CD4-positive, alpha-beta T cell treated with Interleukin-4 for 1 hour (primary cell): ENCODE data around the gene PRR22.

Experiments used
- DNase-seq, 2 donors: peaks; one replicate each; pipeline ENCODE4 v3.0.0-alpha.2; 2020 to 2022

Gene PRR22

GRCh38 chr19:5811117-5811516, 26.6 kb upstream of the PRR22 start:
- no peak for DNase-seq

- no peak for DNase-seq
These were observed 24.9 kb upstream of the PRR22 start for GRCh38 chr19:5809469-5809868.

DNA sequence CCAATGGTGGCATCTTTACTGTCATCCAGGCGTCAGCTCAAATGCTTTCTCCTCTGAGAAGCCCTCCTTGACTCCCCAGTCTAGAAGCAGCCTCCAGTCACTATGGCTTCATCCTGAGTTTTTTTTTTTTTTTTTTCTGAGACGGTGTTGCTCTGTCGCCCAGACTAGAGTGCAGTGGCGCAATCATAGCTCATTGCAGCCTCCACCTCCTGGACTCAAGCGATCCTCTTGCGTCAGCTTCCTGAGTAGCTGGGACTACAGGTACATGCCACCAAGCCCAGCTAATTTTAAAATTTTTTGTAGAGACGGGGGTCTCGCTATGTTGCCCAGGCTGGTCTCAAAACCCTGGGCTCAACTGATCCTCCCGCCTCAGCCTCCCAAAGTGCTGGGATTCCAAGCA, 24.5 kb upstream of the PRR22 start:
- no peak for DNase-seq

DNA sequence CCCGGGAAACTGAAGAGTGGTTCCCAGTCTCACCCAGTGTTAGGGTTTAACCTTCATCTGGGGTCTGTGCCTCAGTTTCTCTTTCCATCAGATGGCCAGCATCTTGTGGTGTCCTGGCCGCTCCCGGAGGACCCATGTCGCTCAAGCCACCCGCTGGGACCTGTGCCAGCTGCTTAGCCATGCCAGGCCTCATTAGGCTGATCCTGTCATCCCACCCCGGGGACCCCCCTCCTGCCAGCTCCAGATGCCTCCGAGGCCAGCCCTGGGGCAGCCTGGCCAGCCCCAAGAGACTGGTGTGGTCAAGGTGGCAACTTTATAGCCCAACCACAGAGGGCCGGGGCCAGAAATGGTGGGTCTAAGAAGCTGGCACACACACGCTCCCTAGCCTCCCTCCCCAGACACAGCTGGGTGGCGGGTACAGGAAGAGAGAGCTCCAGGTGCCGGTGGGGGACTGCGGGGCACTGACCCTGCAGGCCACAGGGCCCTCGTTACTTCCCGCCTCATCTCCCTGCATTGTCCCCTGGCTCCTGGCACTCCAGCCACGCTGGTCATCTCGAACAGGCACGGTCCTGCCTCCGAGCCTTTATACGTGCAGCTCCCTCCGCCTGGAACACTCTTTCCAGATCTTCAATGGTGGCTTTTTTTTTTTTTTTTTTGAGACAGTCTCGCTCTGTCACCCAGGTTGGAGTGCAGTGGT, 23.7 kb upstream of the PRR22 start:
- DNase-seq = no peak

DNA sequence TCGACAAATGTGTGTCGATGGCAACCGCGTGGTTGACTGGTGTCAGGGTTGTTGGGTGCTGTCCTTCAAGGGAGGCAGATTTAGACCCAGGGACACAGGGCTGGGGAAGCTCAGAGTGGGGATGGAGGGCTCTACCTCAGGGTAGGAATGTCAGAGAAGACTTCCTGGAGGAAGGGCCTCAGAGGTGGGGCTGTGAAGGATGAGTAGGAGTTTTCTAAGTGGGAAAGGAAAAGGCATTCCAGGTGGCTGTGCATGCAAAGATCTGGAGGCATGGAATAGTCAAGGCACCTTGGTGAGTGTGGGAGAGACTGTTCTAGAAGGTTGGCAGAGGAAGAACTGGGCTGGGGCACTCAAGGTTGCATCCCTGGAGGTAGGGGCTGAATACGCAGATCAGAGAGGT, 22.4 kb upstream of the PRR22 start:
- no peak for DNase-seq

- DNase-seq = no peak
These were observed 21.6 kb upstream of the PRR22 start for GRCh38 chr19:5806133-5806489.

- DNase-seq = peak; percentile 54 to 60
These were observed 21.1 kb upstream of the PRR22 start for GRCh38 chr19:5805462-5806132.

DNA sequence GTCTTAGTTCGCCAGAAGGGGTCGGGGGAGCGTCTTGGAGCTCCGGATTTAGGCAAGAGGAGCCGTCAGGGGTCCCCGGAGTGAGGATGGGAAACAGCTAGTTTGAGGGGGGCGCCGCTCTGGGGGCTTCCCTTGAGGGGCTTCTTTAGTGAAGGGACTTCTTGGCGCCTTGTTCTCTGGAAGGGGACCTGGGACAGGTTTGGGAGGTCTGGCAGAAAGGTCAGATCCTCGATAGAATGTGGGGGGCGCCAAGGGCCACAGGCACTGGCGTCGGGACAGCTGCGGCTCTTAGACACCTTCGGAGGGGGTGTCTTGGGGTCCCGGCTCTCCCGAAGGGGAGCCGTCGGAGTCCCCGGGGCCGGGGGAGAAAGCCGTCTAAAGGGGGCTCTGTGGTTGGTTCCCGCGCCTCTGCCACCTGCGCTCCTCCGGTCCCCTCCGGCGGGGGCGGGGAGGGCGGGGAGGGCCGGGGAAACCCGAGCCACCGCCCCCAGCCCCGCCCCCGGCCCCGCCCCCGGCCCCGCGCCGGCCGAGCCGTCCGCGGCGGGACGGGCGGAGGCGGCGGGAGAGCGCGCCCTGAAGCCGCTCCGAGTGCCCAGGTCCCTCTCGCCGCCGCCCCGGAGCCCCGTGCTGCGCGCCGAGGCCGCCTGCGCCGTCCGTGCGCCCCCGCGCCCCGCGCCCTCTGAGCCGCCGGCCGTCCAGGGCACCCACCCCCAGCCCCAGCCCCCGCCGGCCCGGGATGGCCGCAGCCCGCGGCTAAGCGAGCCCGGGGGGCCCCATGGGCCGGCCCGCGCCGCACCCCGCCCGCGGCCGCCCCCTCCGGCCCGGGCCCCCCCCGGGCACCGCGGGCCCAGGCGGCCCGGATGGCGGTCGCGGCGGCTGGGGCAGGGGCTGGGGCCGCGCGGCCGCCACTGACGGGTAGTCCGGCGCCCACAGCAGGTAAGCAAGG, 20.2 kb upstream of the PRR22 start, which contains the start of gene NRTN:
TSS of gene NRTN (plus strand) at position 552 of the 946 bp plus-strand sequence. CDS start 19,099 bp downstream, outside the sequence.
- peak; percentile 45 to 57 for DNase-seq

DNA sequence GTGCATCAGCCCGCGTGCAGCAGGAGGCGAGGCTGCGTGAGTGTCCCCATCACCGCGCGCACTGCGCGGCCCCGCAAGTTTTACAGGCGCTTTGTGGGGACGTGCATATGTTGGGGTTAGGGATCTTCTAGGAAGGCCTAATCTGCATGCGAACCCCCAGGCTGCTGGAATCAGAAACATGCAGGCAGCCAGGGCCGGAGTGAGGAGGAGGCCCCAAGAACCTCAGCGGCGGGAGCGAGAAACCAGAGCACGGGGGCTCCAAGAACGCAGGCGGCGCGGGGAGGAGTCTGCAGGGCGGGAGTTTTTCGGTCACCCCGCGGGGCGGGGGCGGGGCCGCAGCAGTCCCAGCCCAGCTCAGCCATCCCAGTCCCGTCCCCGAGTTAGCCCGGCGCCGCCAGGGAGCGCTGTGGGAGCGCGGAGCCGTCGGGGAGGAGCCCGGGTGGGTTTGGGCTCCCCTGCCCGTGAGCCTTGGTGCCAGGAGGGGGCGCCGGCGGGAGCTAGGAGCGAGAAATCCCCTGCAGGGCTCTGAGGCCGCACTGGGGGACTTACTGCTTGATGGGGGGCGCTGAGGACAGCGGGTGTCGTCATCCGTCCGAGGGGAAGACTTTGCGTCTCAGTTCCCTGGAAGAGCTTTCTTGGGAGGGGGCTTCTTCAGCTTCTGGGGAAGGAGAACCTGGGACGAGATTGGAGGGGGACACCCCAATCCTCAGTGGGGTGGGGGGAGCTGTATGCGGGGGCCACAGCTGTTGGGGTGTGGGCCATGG, 19.4 kb upstream of the PRR22 start:
- DNase-seq = peak; percentile 91 to 93

DNA sequence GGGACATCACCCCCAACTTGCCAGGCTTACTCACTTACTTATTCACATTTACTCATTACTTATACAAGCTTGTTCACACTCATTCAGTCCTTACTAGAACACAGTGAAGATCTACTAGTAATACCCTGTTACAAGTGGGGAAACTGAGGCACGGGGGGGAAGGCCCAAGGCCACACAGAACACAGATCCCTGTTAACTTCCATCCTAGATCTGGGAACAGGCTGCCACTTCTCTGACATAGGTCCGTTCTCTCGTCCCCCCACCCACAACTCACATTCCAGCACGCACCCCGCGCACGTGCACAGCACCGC, 18.9 kb upstream of the PRR22 start:
- DNase-seq = no peak

DNA sequence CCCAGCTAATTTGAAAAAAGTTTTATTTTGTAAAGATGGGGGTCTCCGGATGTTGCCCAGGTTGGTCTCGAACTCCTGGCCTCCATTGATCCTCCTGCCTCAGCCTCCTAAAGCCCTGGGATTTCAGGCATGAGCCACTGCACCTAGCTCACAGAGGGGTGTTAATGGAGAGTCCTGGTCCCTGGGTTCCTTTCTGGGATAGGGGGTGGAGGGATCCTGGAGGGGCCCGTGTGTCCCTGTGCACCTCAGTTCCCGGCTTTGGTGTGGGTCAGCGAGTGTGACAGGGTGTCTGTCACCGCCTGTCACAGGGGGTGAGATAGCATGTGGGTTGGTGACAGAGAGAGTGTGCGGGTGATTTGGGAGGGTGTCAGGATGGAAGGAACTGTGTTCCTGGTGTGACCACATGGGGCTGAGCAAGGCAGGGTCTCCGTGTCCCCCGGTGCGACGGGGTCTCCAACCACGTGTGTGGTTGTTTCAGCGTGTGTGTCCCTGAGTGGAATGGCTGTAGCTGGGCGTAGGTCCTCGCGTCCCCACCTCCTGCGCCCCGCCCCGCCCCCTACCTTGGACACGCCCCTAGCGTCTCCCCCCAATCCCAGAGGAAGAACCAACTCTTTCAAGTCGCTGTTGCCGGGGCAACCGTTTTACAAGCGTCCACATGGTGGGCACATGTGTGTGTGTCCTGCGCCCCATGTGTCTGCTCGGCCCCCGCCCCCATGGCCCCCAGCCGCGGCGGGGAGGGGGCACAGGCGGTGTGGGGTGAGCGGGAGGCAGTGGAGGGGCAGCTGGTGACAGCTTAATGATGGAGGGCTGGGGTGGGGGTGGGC, 17.5 kb upstream of the PRR22 start:
- DNase-seq = no peak

GRCh38 chr19:5800361-5801270, 16.1 kb upstream of the PRR22 start:
- no peak for DNase-seq

- no peak for DNase-seq
These were observed 15.0 kb upstream of the PRR22 start for GRCh38 chr19:5799247-5800241.

DNA sequence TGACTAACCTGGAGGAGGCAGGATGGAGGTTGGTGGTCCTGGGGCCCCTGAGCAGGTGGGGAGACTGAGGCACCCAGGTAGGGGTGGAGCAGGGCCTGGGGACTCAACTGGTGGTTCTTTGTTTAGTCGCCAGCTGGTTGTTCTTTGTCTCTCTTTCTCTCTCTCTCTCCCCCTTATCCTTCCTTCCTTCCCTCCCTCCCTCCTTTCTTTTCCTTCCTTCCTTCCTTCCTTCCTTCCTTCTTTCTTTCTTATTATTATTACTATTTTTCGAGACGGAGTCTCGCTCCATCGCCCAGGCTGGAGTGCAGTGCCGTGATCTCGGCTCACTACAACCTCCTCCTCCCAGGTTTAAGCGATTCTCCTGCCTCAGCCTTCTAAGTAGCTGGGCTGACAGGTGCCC, 13.7 kb upstream of the PRR22 start:
- no peak for DNase-seq

- DNase-seq = no peak
These were observed 10.9 kb upstream of the PRR22 start for GRCh38 chr19:5795382-5795919.

- no peak for DNase-seq
These were observed 8.6 kb upstream of the PRR22 start for GRCh38 chr19:5793188-5793587.

DNA sequence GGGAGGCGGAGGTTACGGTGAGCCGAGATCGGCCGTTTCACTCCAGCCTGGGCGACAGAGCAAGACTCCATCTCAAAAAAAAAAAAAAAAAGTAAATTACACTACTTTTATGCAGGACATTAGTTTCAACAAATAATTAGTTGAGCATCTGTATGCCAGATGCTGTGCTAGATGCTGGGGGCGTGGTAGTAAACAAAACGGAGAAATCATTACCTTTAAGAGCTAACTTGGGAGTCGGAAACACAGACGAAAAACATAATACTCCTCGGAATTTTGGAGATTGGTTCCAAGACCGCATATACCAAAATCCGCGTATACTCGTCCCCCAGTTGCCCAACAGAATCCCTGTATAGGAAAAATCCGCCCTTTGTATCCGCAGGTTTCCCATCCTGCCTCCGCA, 7.7 kb upstream of the PRR22 start:
- DNase-seq = no peak

- DNase-seq = peak; percentile 97 to 98
These were observed 6.3 kb upstream of the PRR22 start, which contains the start of gene DUS3L for GRCh38 chr19:5790559-5791520. Gene DUS3L, minus strand, starts transcription at chr19:5791163. Its CDS starts 22 bp downstream, at chr19:5791141.
